Hepatic stellate cell (primary cell): Measurements from ENCODE around the gene ST6GAL1.
A peak's percentile ranks its signal among the peaks of the same experiment; 100 is the strongest.

Experiments used
- DNase-seq: peaks from one replicate; pipeline ENCODE4 v3.0.0; 2011; ENCODE audit warnings: low spot score

ST6GAL1 gene

GRCh38 chr3:186915806-186916796, 14.2 kb upstream of the ST6GAL1 start:
- no peak for DNase-seq

GRCh38 chr3:186917512-186918312, 12.6 kb upstream of the ST6GAL1 start:
- DNase-seq = no peak

GRCh38 chr3:186920301-186920700, 10.0 kb upstream of the ST6GAL1 start:
- DNase-seq = no peak

- DNase-seq = no peak
Observed at GRCh38 chr3:186920796-186921195, 9.5 kb upstream of the ST6GAL1 start.

- no peak for DNase-seq
Observed at GRCh38 chr3:186921578-186921977, 8.7 kb upstream of the ST6GAL1 start.

DNA sequence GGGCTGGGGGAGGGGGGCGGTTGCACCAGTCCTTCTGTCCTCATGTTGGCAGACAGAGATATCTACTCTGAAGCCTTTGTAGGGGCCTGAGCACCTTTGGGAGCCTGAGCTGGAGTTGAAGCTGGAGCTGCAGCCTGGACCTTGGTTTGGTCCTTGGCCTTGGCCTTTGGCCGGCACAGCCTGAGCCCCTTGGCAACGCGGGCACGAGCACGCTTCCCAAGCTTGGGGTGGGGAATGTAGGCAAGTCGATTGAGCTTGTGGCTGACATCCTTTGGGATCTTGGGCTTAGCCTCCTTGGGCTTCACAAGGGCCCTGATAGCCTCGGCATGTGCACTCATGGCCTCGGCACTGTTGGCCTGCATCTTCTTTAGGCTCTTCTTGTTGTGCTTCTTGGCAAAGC, 8.1 kb upstream of the ST6GAL1 start:
- DNase-seq = no peak

DNA sequence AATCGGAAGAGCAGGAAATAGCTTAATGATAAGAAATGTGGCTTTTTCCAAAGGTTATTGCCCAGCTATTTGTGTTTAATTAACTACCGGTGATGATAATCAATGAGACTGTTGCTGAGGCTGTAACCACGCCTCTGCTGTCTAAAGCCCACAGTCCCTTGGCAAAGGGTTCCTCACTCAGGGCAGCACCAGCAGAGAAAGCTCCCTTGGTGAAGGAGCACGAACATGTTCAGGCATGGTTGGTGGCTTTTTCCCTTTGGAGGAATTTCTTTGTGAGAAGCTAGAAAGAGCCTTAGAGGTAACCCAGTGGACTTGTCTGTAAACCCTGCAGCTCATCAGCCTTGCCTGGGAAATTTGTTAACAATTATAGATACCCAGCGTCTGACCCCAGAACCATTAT, 7.5 kb upstream of the ST6GAL1 start:
- DNase-seq = no peak

DNA sequence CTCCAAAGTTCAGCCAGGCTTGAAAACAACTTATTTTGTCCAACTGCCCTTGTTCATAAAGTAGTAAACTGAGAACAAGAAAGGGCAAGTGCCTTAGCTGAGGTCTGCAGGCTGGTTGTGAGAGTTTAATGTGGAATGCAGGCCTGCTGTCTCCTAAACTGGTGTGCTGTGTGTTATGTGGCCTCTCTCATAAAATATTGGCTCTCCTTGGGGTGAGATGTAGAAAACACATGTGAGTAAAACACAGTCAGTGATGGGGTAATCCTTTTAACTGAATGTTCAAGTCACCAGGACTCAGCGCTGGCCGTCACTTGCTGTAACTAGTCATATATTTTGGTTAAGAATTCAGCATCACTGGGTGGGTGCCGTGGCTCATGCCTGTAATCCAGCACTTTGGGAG, 7.1 kb upstream of the ST6GAL1 start:
- no peak for DNase-seq

GRCh38 chr3:186925826-186926225, 4.5 kb upstream of the ST6GAL1 start:
- no peak for DNase-seq

DNA sequence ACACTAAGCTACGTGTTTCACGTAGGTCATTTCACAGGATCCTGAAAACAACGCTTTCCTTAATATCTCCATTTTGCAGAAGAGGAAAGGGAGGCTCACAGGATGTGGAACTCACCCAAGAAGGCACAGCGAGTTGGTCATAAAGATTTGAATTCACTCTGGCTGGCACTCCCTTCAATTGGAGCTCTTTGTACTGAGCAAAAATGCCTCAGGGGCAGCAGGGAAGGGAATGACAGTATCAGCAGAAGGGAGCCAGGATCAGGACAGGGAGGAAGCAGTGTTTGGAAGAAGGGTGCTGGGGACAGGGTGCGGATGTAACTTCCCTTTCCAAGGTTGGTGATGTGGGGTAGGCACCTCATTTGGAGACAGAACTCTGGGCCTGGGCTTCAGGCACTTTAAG, 1.1 kb upstream of the ST6GAL1 start:
- DNase-seq = no peak

- DNase-seq = no peak
Observed at GRCh38 chr3:186929685-186930084, 641 bp upstream of the ST6GAL1 start.

- DNase-seq = peak; percentile 69
Observed at GRCh38 chr3:186930641-186931531, 560 bp downstream of the ST6GAL1 start.

- peak; percentile 41 for DNase-seq
Observed at GRCh38 chr3:186931532-186932280, 1.4 kb downstream of the ST6GAL1 start.

DNA sequence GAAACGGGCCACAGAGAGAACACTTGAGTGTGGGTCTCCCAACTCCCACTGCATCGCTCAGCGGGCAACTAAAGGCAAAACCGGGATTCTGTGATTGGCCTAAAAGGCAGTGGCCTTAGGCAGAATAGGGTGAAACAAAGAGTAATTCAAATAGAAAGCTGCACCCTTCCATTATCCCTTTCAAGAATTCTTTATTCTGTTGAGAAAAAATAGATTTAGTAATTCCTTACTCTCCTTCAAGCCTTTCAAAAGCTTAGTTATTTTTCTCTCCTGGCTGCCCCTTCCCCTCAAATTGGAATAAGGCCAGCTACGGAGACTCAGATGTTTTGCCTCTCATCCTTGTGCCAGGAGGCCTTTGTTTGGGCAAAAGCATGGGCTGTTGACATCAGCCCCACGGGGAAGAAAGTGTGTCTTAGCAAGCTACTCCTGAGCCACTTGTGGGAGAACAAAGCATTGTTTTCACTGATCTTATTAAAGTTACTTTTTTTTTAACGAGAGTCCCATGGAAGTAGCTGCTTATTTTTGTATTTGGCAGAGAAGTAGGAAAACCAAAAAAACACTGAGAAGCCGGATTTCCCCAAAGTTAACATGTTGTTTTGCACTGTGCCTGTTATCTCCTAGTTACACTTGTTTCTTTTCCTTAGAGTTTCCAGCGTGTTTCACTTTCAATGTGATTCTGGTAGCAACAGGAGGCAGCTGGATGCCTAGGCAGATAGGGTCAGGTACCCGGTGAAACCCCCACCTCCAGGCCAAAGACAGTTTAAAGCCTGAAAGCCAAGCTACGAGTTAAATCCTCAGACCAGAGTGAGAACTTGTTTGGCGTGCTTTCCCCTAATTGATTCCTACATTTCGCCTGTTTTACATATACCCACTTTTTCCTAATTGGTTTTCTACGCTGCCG, 2.2 kb downstream of the ST6GAL1 start:
- no peak for DNase-seq

DNA sequence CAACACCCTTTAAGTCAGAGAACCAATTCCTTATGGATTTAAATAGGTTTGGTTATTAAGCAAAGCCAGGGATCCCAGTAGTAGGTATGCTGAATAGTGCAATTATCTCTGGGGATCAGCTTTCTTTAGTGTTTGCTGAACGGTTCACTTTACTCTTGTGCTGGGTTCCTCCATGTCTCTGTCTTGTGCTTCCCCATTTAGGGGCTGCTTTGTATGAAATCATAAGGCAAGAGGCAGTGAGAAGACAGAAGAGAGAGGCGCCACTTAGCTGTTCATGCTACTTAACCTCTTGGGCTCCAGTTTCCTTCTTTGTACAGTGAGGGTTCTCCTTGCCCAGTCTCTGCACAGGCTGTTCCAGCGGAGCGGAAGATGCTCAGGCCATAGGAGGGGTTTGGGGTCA, 3.5 kb downstream of the ST6GAL1 start:
- DNase-seq = no peak

DNA sequence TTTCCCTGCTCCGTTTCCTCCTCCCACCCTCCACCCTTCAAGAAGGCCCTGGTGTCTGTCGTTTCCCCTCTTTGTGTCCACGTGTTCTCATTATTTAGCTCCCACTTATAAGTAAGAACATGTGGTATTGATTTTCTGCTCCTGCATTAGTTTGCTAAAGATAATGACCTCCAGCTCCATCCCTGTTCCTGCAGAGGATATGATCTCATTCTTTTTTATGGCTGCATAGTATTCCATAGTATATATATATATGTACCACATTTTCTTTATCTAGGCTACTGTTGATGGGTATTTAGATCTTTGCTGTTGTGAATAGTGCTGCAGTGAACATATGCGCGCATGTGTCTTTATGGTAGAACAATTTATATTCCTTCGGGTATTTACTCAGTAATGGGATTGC, 4.8 kb downstream of the ST6GAL1 start:
- DNase-seq = no peak

- DNase-seq = no peak
Observed at GRCh38 chr3:186937017-186937875, 6.9 kb downstream of the ST6GAL1 start.

DNA sequence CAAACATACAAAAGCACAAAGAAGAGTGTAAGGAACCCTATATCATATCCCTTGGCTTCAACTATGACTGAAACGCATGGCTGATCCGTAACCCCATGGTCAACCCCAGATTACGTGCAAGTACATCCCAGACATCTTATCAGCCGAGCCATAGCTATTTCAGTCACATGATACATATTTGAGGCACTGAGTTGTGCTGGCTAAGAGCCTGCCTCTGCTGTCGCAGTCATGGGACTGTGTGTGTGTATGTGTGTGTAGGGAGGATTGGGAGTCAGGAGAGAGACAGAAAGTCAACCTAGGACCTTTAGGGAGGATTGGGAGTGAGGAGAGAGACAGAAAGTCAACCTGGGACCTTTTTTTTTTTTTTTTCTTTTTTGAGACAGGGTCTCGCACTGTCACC, 8.4 kb downstream of the ST6GAL1 start:
- DNase-seq = peak; percentile 82

DNA sequence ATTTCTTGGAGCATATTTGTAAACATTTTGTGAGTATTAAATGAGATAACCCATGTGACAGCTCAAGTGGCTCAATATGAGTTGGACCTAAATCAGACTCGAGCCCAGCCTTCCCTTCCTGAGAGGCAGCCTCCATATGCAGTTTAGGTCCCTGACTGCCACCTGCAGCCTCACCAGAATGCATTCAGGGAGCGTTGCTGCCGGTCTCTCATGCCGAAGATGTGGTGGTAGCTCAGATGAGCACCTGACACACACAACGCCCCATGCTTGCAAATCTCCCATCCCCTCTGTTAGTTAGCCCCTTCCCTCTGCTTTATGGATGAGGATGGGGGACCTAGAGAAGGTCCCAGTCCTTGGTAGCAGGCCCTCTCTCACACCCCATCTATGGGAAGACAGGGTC, 9.2 kb downstream of the ST6GAL1 start:
- DNase-seq = no peak
